Tibial artery (tissue), 4 donors: ENCODE data around the gene CPNE4.

Experiments used
- DNase-seq, 2 donors: peaks; one replicate each; pipeline ENCODE4 v3.0.0-alpha.2; 2019
- H3K27ac ChIP-seq, 2 donors: fragments of 200-600 bp; sonication (generic) in 1 of 2; 1 replicate in 1 of 2; 2 replicates in 1 of 2; pipeline ENCODE4 v1.5.1; 2018 to 2019; ENCODE audit warnings: mild to moderate bottlenecking in 1 of 2
- H3K27me3 ChIP-seq, 2 donors: fragments of 200-600 bp; sonication (generic) in 1 of 2; one replicate each; pipeline versions ENCODE4 v1.5.1 to v1.6.0; 2016 to 2019
- H3K36me3 ChIP-seq, 3 donors: fragments of 200-600 bp; sonication (generic) in 2 of 3; one replicate each; pipeline ENCODE4 v1.5.1; 2016 to 2019; ENCODE audit warnings: mild to moderate bottlenecking in 2 of 3
- H3K4me1 ChIP-seq, 4 donors: fragments of 200-600 bp; sonication (generic) in 2 of 4; 1 replicate in 3 of 4; 2 replicates in 1 of 4; pipeline ENCODE4 v1.5.1; 2016 to 2019
- H3K4me3 ChIP-seq, 2 donors: fragments of 200-600 bp; sonication (generic) in 1 of 2; 1 replicate in 1 of 2; 2 replicates in 1 of 2; pipeline ENCODE4 v1.5.1; 2018 to 2019; ENCODE audit warnings: mild to moderate bottlenecking in 2 of 2
- H3K9me3 ChIP-seq, 3 donors: fragments of 200-600 bp; sonication (generic) in 1 of 3; one replicate each; pipeline ENCODE4 v1.5.1; 2016 to 2019
- CTCF ChIP-seq, 2 experiments: fragments of 200-600 bp in 1 of 2; fragments of 450-650 bp in 1 of 2; IDR thresholded peaks; one replicate each; pipeline ENCODE4 v1.5.1; 2017 to 2019; ENCODE audit warnings: antibody characterized with exemption in 2 of 2, mild to moderate bottlenecking in 1 of 2, moderate library complexity in 1 of 2
- intact Hi-C: fragments of 100-400 bp; cut with DNase I; formaldehyde crosslinking; loops from one replicate; pipeline ENCODE4 v1.15.0; 2023; ENCODE audit warnings: low total_unique reads

CPNE4 gene

DNA sequence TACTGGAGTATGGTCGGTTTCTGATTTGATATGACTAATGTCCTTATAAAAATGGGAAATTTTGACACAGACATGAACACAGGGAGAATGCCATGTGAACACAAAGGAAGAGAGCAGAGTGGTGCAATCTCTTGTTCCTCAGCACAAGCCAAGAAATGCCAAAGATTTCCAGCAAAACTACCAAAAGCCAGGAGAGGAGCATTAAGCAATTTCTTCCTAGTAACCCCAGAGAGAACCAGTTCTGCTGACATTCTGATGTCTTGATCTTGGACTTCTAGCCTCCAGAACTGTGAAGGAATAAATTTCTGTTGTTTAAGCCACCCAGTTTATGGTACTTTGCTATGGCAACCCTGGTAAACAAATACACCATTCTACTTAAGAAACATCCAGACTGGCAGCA lies 304.2 kb downstream of the CPNE4 start:
- TF ChIP-seq CTCF (IDR thresholded peaks at IDR 0.05) = no peak
- no peak overlapping the region for H3K4me3 ChIP-seq
- no peaks in the 10 kb centered on the region for H3K36me3 ChIP-seq
- H3K4me1 ChIP-seq = no peaks in the 10 kb centered on the region
- no peak overlapping the region for H3K27ac ChIP-seq
- H3K9me3 ChIP-seq = no peaks in the 10 kb centered on the region
- H3K27me3 ChIP-seq = no peaks in the 10 kb centered on the region
- DNase-seq = no peak
- intact Hi-C loops = no loop called here

DNA sequence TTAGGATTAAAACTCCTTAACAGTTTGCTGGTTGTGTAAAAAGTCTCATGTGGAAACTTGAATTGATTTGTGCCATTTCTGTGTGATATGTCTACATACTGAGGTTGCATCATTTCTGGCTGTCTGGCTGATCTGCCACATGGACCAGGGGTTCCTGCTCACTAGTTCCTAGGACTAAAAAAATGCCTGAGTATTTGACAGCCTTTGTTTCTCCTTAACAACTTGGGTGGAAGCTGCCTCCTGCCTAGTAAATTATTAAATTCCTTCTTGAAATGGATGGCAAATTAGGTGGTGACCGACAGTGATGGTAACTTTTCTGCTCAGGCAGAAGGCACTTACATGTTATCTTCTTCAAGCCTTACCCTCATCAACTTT lies 305.2 kb downstream of the CPNE4 start:
- Histone ChIP-seq H3K4me3 (no peak overlapping the region), H3K27ac (no peak overlapping the region), H3K9me3 (no peaks in the 10 kb centered on the region), H3K36me3 (no peaks in the 10 kb centered on the region), H3K4me1 (no peaks in the 10 kb centered on the region), H3K27me3 (no peaks in the 10 kb centered on the region)
- TF ChIP-seq CTCF (IDR thresholded peaks at IDR 0.05) = no peak
- no peak for DNase-seq
- intact Hi-C loops = no loop called here

- Histone ChIP-seq H3K4me1 (no peaks in the 10 kb centered on the region), H3K9me3 (no peaks in the 10 kb centered on the region), H3K4me3 (no peak overlapping the region), H3K36me3 (no peaks in the 10 kb centered on the region), H3K27me3 (no peaks in the 10 kb centered on the region), H3K27ac (no peak overlapping the region)
- DNase-seq = no peak
- no peak for TF ChIP-seq CTCF (IDR thresholded peaks at IDR 0.05)
- intact Hi-C loops = no loop called here
Measured at GRCh38 chr3:131728898-131729642, 305.7 kb downstream of the CPNE4 start.

GRCh38 chr3:131725414-131725813 lies 309.4 kb downstream of the CPNE4 start:
- no peak for DNase-seq
- H3K27me3 ChIP-seq = no peaks in the 10 kb centered on the region
- H3K9me3 ChIP-seq = no peaks in the 10 kb centered on the region
- no peak for TF ChIP-seq CTCF (IDR thresholded peaks at IDR 0.05)
- H3K4me1 ChIP-seq = no peaks in the 10 kb centered on the region
- no peak overlapping the region for H3K27ac ChIP-seq
- intact Hi-C loops = no loop called here
- H3K4me3 ChIP-seq = no peak overlapping the region
- no peaks in the 10 kb centered on the region for H3K36me3 ChIP-seq

- H3K4me3 ChIP-seq = no peak overlapping the region
- intact Hi-C loops = no loop called here
- no peak for TF ChIP-seq CTCF (IDR thresholded peaks at IDR 0.05)
- H3K36me3 ChIP-seq = no peaks in the 10 kb centered on the region
- DNase-seq = no peak
- H3K9me3 ChIP-seq = no peaks in the 10 kb centered on the region
- H3K27me3 ChIP-seq = no peaks in the 10 kb centered on the region
- H3K27ac ChIP-seq = no peak overlapping the region
- no peaks in the 10 kb centered on the region for H3K4me1 ChIP-seq
Measured at GRCh38 chr3:131723343-131723742, 311.5 kb downstream of the CPNE4 start.

- Histone ChIP-seq H3K4me1 (no peaks in the 10 kb centered on the region), H3K9me3 (no peaks in the 10 kb centered on the region), H3K36me3 (no peaks in the 10 kb centered on the region), H3K27me3 (no peaks in the 10 kb centered on the region), H3K27ac (no peak overlapping the region), H3K4me3 (no peak overlapping the region)
- DNase-seq = no peak
- no peak for TF ChIP-seq CTCF (IDR thresholded peaks at IDR 0.05)
- intact Hi-C loops = no loop called here
Measured at GRCh38 chr3:131717493-131717892, 317.3 kb downstream of the CPNE4 start.
